HL-60 (cell line): ENCODE data around the gene CBY1.
"Not testable (repeated sequence)": the region's sequence is repeated elsewhere in the genome, so short reads cannot be mapped to it uniquely, and the experiment has no call there.

Experiments
- DNase-seq, 2 experiments: peaks; one replicate each; pipeline ENCODE4 v3.0.0-alpha.2; 2010 to 2020; ENCODE audit warnings: low read depth in 1 of 2, low spot score in 1 of 2
- H3K27ac ChIP-seq: fragments of 250-450 bp; sonication (Bioruptor Pico); replicated peaks from 2 replicates; pipeline ENCODE4 v1.5.1; 2020; ENCODE audit warnings: mild to moderate bottlenecking, moderate library complexity
- H3K27me3 ChIP-seq: fragments of 250-450 bp; sonication (Bioruptor Pico); 2 replicates; pipeline ENCODE4 v1.5.1; 2021; ENCODE audit warnings: mild to moderate bottlenecking, moderate library complexity; ENCODE audit not compliant: insufficient read depth, poor library complexity, severe bottlenecking
- H3K4me3 ChIP-seq: replicated peaks from 2 replicates; pipeline ENCODE4 v1.5.1; 2011; ENCODE audit warnings: mild to moderate bottlenecking, control low read depth, low read length; ENCODE audit not compliant: insufficient read depth
- CTCF ChIP-seq: IDR thresholded peaks from one replicate; pipeline ENCODE4 v1.5.1; 2011; ENCODE audit warnings: low read length, control low read depth, inconsistent platforms; ENCODE audit not compliant: insufficient read depth
- GABPA ChIP-seq: IDR thresholded peaks from 2 replicates; pipeline ENCODE4 v1.6.1; 2012; ENCODE audit warnings: low read depth
- POLR2AphosphoS5 ChIP-seq: IDR thresholded peaks from 2 replicates; pipeline ENCODE4 v1.6.1; 2012; ENCODE audit warnings: low read depth
- REST ChIP-seq: IDR thresholded peaks from 2 replicates; pipeline ENCODE4 v1.6.1; 2012; ENCODE audit warnings: low read depth; ENCODE audit not compliant: insufficient replicate concordance
- SPI1 ChIP-seq: IDR thresholded peaks from 2 replicates; pipeline ENCODE4 v1.6.1; 2012; ENCODE audit warnings: low read depth, mild to moderate bottlenecking, borderline replicate concordance

Gene CBY1

GRCh38 chr22:38641476-38642040 is 14.9 kb upstream of the CBY1 start:
- no peaks in the 10 kb centered on the region for H3K27me3 ChIP-seq
- DNase-seq = no peak
- H3K27ac ChIP-seq = no peak overlapping the region
- H3K4me3 ChIP-seq = no peak overlapping the region
- TF ChIP-seq REST (no peak), POLR2AphosphoS5 (no peak), CTCF (no peak), SPI1 (no peak), GABPA (no peak)

GRCh38 chr22:38644245-38644644 is 12.2 kb upstream of the CBY1 start:
- H3K27me3 ChIP-seq, H3K27ac ChIP-seq, H3K4me3 ChIP-seq, DNase-seq: not testable (repeated sequence)

GRCh38 chr22:38645430-38645829 is 11.0 kb upstream of the CBY1 start:
- H3K4me3 ChIP-seq = no peak overlapping the region
- TF ChIP-seq CTCF (no peak), SPI1 (no peak), GABPA (no peak), POLR2AphosphoS5 (no peak), REST (no peak)
- no peaks in the 10 kb centered on the region for H3K27me3 ChIP-seq
- no peak overlapping the region for H3K27ac ChIP-seq
- no peak for DNase-seq

GRCh38 chr22:38649841-38650522 is 6.5 kb upstream of the CBY1 start:
- DNase-seq = no peak

More at GRCh38 chr22:38649841-38650522, 6.5 kb upstream of the CBY1 start:
- H3K27me3 ChIP-seq = no peaks in the 10 kb centered on the region
- no peak for TF ChIP-seq GABPA
- TF ChIP-seq SPI1 = no peak
- no peak for TF ChIP-seq CTCF
- no peak overlapping the region for H3K27ac ChIP-seq
- H3K4me3 ChIP-seq = no peak overlapping the region
